K562 (cell line): ENCODE results near the gene CUTA. TPM values are rescaled to one million over a fixed set of nuclear protein-coding genes. Genes with fewer than 3 reads are reported as not detected.

Experiments used
- ADNP ChIP-seq: fragments of 200-800 bp; sonication (Bioruptor generic); IDR thresholded peaks from 2 replicates; pipeline ENCODE4 v1.6.1; 2016; ENCODE audit warnings: missing genetic modification characterization, missing compliant biosample characterization
- ARID4B ChIP-seq: sonication (generic); formaldehyde crosslinking; IDR thresholded peaks from 2 replicates; pipeline ENCODE4 v1.8.0; 2022; ENCODE audit warnings: mild to moderate bottlenecking, missing genetic modification reagents
- ATF4 ChIP-seq: fragments of 450-650 bp; formaldehyde crosslinking; IDR thresholded peaks from 2 replicates; pipeline ENCODE4 v1.4.0; 2022; ENCODE audit warnings: mild to moderate bottlenecking, moderate library complexity
- EP400 ChIP-seq: fragments of 450-650 bp; IDR thresholded peaks from 2 replicates; pipeline ENCODE4 v1.6.1; 2017; ENCODE audit warnings: antibody characterized with exemption, mild to moderate bottlenecking, moderate library complexity
- GATAD2B ChIP-seq: fragments of 450-650 bp; IDR thresholded peaks from 2 replicates; pipeline ENCODE4 v1.6.1; 2017; ENCODE audit warnings: mild to moderate bottlenecking, borderline replicate concordance
- HCFC1 ChIP-seq: IDR thresholded peaks from 2 replicates; pipeline ENCODE4 v1.6.1; 2012; ENCODE audit warnings: low read depth, low read length, improper control_type of control experiment
- PBX2 ChIP-seq, 2 experiments: IDR thresholded peaks in 1 of 2; conservative IDR thresholded peaks in 1 of 2; 2 replicates each; pipeline ENCODE4 v1.6.1; 2016; ENCODE audit warnings: low read depth in 2 of 2, mild to moderate bottlenecking in 1 of 2, missing compliant biosample characterization in 1 of 2, missing genetic modification characterization in 1 of 2, moderate library complexity in 1 of 2
- PML ChIP-seq: IDR thresholded peaks from 2 replicates; pipeline ENCODE4 v1.6.1; 2012; ENCODE audit warnings: low read length, inconsistent platforms
- SNRNP70 ChIP-seq: fragments of 200-400 bp; formaldehyde crosslinking; optimal IDR thresholded peaks from 2 replicates; pipeline ENCODE3; 2017; ENCODE audit warnings: low read depth, low read length
- TCF7 ChIP-seq: sonication (generic); IDR thresholded peaks from 2 replicates; pipeline ENCODE4 v1.6.1; 2016; ENCODE audit warnings: antibody characterized with exemption, borderline replicate concordance
- YBX1 ChIP-seq: fragments of 450-650 bp; IDR thresholded peaks from 2 replicates; pipeline ENCODE4 v1.7.1; 2016; ENCODE audit warnings: mild to moderate bottlenecking
- ZC3H11A ChIP-seq: IDR thresholded peaks from 2 replicates; pipeline ENCODE4 v1.6.1; 2012; ENCODE audit warnings: low read depth, low read length, improper control_type of control experiment
- ZNF274 ChIP-seq: IDR thresholded peaks from 2 replicates; pipeline ENCODE4 v1.6.1; 2011; ENCODE audit warnings: low read depth, mild to moderate bottlenecking, low read length, moderate library complexity, borderline replicate concordance
- ZNF695 ChIP-seq: fragments of 450-650 bp; formaldehyde crosslinking; IDR thresholded peaks from 2 replicates; pipeline ENCODE4 v1.4.0; 2020; ENCODE audit warnings: mild to moderate bottlenecking, moderate library complexity
- ZNF778 ChIP-seq: fragments of 450-650 bp; formaldehyde crosslinking; IDR thresholded peaks from 2 replicates; pipeline ENCODE4 v1.4.0; 2020; ENCODE audit warnings: mild to moderate bottlenecking, moderate library complexity
- polyA plus RNA-seq, 8 experiments: library from polyadenylated mRNA; depleted of rRNA in 4 of 8; stranded (reverse) in 5 of 8; unstranded in 3 of 8; fragments of >200 nt; fragmentation: Nextera tagmentation in 2 of 8; fragmentation: Illumina TruSeq in 1 of 8; extraction: Ambion mirVana in 2 of 8; extraction: Trizol in 1 of 8; gene quantifications; 2 replicates each; pipeline versions ENCODE4 v1.2.1 to v1.2.3, GENCODE V29; 2011 to 2014; ENCODE audit warnings: inconsistent platforms in 1 of 8, missing spikeins in 1 of 8
- total RNA-seq, 7 experiments: library from RNA; depleted of rRNA in 6 of 7; stranded (reverse); fragments of >200 nt in 6 of 7; fragmentation: Illumina TruSeq in 2 of 7; extraction: Trizol in 2 of 7; gene quantifications; 2 replicates each; pipeline versions ENCODE4 v1.2.1 to v1.2.3, GENCODE V29; 2011 to 2021; ENCODE audit warnings: low replicate concordance in 1 of 7
- TF ChIP-seq, protein P1 (sequence below): fragments of 450-650 bp; IDR thresholded peaks from 2 replicates; pipeline ENCODE4 v1.6.1; 2016; ENCODE audit warnings: low read depth, mild to moderate bottlenecking, moderate library complexity
- TF ChIP-seq, protein P2 (sequence below): fragments of 450-650 bp; IDR thresholded peaks from 2 replicates; pipeline ENCODE4 v1.6.1; 2016
- TF ChIP-seq, protein P3 (sequence below): fragments of 450-650 bp; conservative IDR thresholded peaks from 2 replicates; pipeline ENCODE4 v1.6.1; 2016; ENCODE audit warnings: missing genetic modification characterization, low read depth, mild to moderate bottlenecking, missing compliant biosample characterization, moderate library complexity

Gene CUTA
- total and polyA plus RNA-seq, 9 of the 15 experiments (the other 6 are each of a cell fraction or from before 2014, with no cell fraction given) = 166 to 682 (median 310) TPM

DNA sequence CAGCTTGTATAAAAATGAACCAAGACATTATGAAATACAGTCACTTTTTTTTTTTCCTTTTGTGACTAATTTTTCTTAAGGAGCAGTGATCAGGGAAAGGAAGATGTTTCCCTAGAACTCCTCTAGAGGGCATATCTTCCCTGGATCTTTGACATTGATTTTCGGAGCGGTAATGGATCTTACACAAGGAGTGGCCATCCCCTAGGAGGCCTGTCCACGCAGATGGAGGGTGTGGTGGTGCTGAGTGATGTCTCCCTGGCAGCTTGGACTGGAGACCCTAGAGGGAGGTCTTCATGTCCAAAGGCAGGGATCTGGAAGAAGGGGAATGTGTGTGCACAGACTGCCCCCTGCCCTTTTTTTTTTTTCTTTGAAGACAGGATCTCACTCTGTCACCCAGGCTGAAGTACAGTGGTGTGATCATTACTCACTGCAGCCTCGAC lies 33.3 kb downstream of the CUTA start (continued):
- TF ChIP-seq ARID4B (CRISPR knock-in tag) (no peak), SNRNP70 (no peak), TCF7 (no peak), YBX1 (no peak), ATF4 (CRISPR knock-in tag) (no peak), PML (no peak), HCFC1 (no peak), PBX2 (CRISPR knock-in tag; IDR thresholded peaks at IDR 0.05; ENCODE audit: low read depth) (no peak), PBX2 (tag; conservative IDR thresholded peaks at IDR 0.05; ENCODE audit: low read depth) (peak; percentile 86), ZNF778 (CRISPR knock-in tag) (no peak), EP400 (no peak), GATAD2B (no peak), ADNP (no peak), ZC3H11A (no peak), ZNF695 (no peak), ZNF274 (no peak)
- TF ChIP-seq, protein P1, sequence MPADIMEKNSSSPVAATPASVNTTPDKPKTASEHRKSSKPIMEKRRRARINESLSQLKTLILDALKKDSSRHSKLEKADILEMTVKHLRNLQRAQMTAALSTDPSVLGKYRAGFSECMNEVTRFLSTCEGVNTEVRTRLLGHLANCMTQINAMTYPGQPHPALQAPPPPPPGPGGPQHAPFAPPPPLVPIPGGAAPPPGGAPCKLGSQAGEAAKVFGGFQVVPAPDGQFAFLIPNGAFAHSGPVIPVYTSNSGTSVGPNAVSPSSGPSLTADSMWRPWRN = no peak
- TF ChIP-seq, protein P2, sequence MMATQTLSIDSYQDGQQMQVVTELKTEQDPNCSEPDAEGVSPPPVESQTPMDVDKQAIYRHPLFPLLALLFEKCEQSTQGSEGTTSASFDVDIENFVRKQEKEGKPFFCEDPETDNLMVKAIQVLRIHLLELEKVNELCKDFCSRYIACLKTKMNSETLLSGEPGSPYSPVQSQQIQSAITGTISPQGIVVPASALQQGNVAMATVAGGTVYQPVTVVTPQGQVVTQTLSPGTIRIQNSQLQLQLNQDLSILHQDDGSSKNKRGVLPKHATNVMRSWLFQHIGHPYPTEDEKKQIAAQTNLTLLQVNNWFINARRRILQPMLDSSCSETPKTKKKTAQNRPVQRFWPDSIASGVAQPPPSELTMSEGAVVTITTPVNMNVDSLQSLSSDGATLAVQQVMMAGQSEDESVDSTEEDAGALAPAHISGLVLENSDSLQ = peak; percentile 65
- TF ChIP-seq, protein P3, sequence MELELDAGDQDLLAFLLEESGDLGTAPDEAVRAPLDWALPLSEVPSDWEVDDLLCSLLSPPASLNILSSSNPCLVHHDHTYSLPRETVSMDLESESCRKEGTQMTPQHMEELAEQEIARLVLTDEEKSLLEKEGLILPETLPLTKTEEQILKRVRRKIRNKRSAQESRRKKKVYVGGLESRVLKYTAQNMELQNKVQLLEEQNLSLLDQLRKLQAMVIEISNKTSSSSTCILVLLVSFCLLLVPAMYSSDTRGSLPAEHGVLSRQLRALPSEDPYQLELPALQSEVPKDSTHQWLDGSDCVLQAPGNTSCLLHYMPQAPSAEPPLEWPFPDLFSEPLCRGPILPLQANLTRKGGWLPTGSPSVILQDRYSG = no peak
